ENCODE results near the gene PCDH9.

- TF ChIP-seq MAX (IDR thresholded peaks at IDR 0.05; ENCODE audit: low read depth, low read length) (no peak), CTCF (IDR thresholded peaks at IDR 0.05; ENCODE audit: low read depth, low read length) (no peak), MYC (IDR thresholded peaks at IDR 0.05; ENCODE audit: low read depth, low read length) (no peak), POLR2A (IDR thresholded peaks at IDR 0.05; ENCODE audit: extremely low read depth, insufficient read length) (no peak)
Observed at GRCh38 chr13:66915596-66916185, 314.4 kb downstream of the PCDH9 start.
